Erythroblast (primary cell): ENCODE measurements around the gene SLC25A45.

Experiments used
- GATA1 ChIP-seq: IDR thresholded peaks from 2 replicates; pipeline ENCODE4 v1.6.1; 2011; ENCODE audit warnings: low read depth, mild to moderate bottlenecking, control low read depth, low read length, moderate library complexity
- POLR2A ChIP-seq: IDR thresholded peaks from 2 replicates; pipeline ENCODE4 v1.6.1; 2011; ENCODE audit warnings: mild to moderate bottlenecking, low read length

GRCh38 chr11:65418681-65419459 lies 36.4 kb upstream of the SLC25A45 start:
- TF ChIP-seq POLR2A = peak; percentile 92
- TF ChIP-seq GATA1 = no peak
